H9 (cell line): ENCODE results near the gene ZRANB1. TPM values are rescaled to one million over a fixed set of nuclear protein-coding genes. Genes with fewer than 3 reads are reported as not detected.

ENCODE experiments used
- DNase-seq: peaks from one replicate; pipeline ENCODE4 v3.0.0-alpha.2; 2017
- H2AFZ ChIP-seq: one replicate; pipeline ENCODE4 v1.6.1; 2013; ENCODE audit warnings: mild to moderate bottlenecking, low read length, control low read depth, moderate library complexity
- H2AK5ac ChIP-seq: 2 replicates; pipeline ENCODE4 v1.6.1; 2013; ENCODE audit warnings: low read length, control low read depth, mixed read lengths; ENCODE audit not compliant: insufficient read length
- H2BK120ac ChIP-seq: one replicate; pipeline ENCODE4 v1.6.1; 2013; ENCODE audit warnings: low read depth, mild to moderate bottlenecking, low read length, control low read depth, inconsistent platforms; ENCODE audit not compliant: poor library complexity, severe bottlenecking
- H2BK12ac ChIP-seq: 2 replicates; pipeline ENCODE4 v1.6.1; 2013; ENCODE audit warnings: low read length, control low read depth, mixed read lengths, low read depth; ENCODE audit not compliant: insufficient read length
- H2BK15ac ChIP-seq: 2 replicates; pipeline ENCODE4 v1.6.1; 2013; ENCODE audit warnings: low read depth, low read length, control low read depth
- H2BK20ac ChIP-seq: one replicate; pipeline ENCODE4 v1.6.1; 2013; ENCODE audit warnings: low read depth, mild to moderate bottlenecking, low read length, control low read depth, inconsistent platforms; ENCODE audit not compliant: poor library complexity, severe bottlenecking
- H2BK5ac ChIP-seq: 2 replicates; pipeline ENCODE4 v1.6.1; 2013; ENCODE audit warnings: low read length, control low read depth, mixed read lengths; ENCODE audit not compliant: insufficient read length
- H3K14ac ChIP-seq: 2 replicates; pipeline ENCODE4 v1.6.1; 2013; ENCODE audit warnings: low read length, control low read depth; ENCODE audit not compliant: insufficient read depth
- H3K18ac ChIP-seq: 2 replicates; pipeline ENCODE4 v1.6.1; 2013; ENCODE audit warnings: low read depth, mild to moderate bottlenecking, mixed read lengths, low read length, control low read depth; ENCODE audit not compliant: insufficient read length
- H3K23ac ChIP-seq: 2 replicates; pipeline ENCODE4 v1.6.1; 2013; ENCODE audit warnings: low read length, control low read depth, mixed read lengths, low read depth; ENCODE audit not compliant: insufficient read length
- H3K23me2 ChIP-seq: 2 replicates; pipeline ENCODE4 v1.6.1; 2013; ENCODE audit warnings: low read depth, mild to moderate bottlenecking, mixed read lengths, low read length, control low read depth; ENCODE audit not compliant: insufficient read length, poor library complexity, severe bottlenecking
- H3K27ac ChIP-seq: 2 replicates; pipeline ENCODE4 v1.5.1; 2013; ENCODE audit warnings: low read length, control low read depth, mixed read lengths, low read depth; ENCODE audit not compliant: insufficient read length
- H3K27me3 ChIP-seq: 2 replicates; pipeline ENCODE4 v1.6.1; 2013; ENCODE audit warnings: low read length, control low read depth, inconsistent platforms; ENCODE audit not compliant: insufficient read depth
- H3K4ac ChIP-seq: 2 replicates; pipeline ENCODE4 v1.6.1; 2013; ENCODE audit warnings: low read depth, mild to moderate bottlenecking, control low read depth, inconsistent platforms, low read length, moderate library complexity
- H3K4me1 ChIP-seq: 2 replicates; pipeline ENCODE4 v1.6.1; 2013; ENCODE audit warnings: low read length, control low read depth, inconsistent platforms; ENCODE audit not compliant: insufficient read depth
- H3K4me2 ChIP-seq: 2 replicates; pipeline ENCODE4 v1.6.1; 2013; ENCODE audit warnings: low read length, control low read depth, mixed read lengths; ENCODE audit not compliant: insufficient read length, insufficient read depth
- H3K56ac ChIP-seq: 2 replicates; pipeline ENCODE4 v1.6.1; 2013; ENCODE audit warnings: low read depth, mild to moderate bottlenecking, mixed read lengths, low read length, control low read depth; ENCODE audit not compliant: insufficient read length
- H3K79me1 ChIP-seq: 2 replicates; pipeline ENCODE4 v1.6.1; 2013; ENCODE audit warnings: low read depth, mild to moderate bottlenecking, moderate library complexity, low read length, control low read depth, inconsistent platforms; ENCODE audit not compliant: insufficient read depth, poor library complexity, severe bottlenecking
- H3K79me2 ChIP-seq: 2 replicates; pipeline ENCODE4 v1.6.1; 2013; ENCODE audit warnings: low read length, control low read depth, inconsistent platforms; ENCODE audit not compliant: insufficient read depth
- H3K9ac ChIP-seq: 2 replicates; pipeline ENCODE4 v1.6.1; 2013; ENCODE audit warnings: low read length, control low read depth, mixed read lengths; ENCODE audit not compliant: insufficient read length; ENCODE audit errors: extremely low read depth
- H3K9me3 ChIP-seq: one replicate; pipeline ENCODE4 v1.6.1; 2013; ENCODE audit warnings: low read depth, low read length, inconsistent platforms; ENCODE audit not compliant: control insufficient read depth
- H3T11ph ChIP-seq: one replicate; pipeline ENCODE4 v1.6.1; 2013; ENCODE audit warnings: mild to moderate bottlenecking, low read length, control low read depth, inconsistent platforms
- H4K20me1 ChIP-seq: one replicate; pipeline ENCODE4 v1.6.1; 2013; ENCODE audit not compliant: control insufficient read depth, insufficient read length, insufficient read depth
- H4K5ac ChIP-seq: 2 replicates; pipeline ENCODE4 v1.6.1; 2013; ENCODE audit warnings: low read depth, mild to moderate bottlenecking, mixed read lengths, low read length, control low read depth; ENCODE audit not compliant: insufficient read length
- H4K8ac ChIP-seq: replicated peaks from 2 replicates; pipeline ENCODE4 v1.6.1; 2013; ENCODE audit warnings: low read length, control low read depth, mixed read lengths, low read depth; ENCODE audit not compliant: insufficient read length
- H4K91ac ChIP-seq: 2 replicates; pipeline ENCODE4 v1.6.1; 2013; ENCODE audit warnings: low read depth, mild to moderate bottlenecking, moderate library complexity, mixed read lengths, low read length, control low read depth; ENCODE audit not compliant: insufficient read length
- H3K27ac Mint-ChIP-seq, 3 experiments: 2 replicates in 2 of 3; 3 replicates in 1 of 3; pipeline ENCODE4 v1.8.0; 2020 to 2021; ENCODE audit warnings: mixed read lengths in 3 of 3, mild to moderate bottlenecking in 1 of 3, moderate library complexity in 1 of 3
- H3K27me3 Mint-ChIP-seq: 2 replicates; pipeline ENCODE4 v1.8.0; 2021; ENCODE audit warnings: low read depth, mild to moderate bottlenecking, moderate library complexity, mixed read lengths
- H3K36me3 Mint-ChIP-seq, 3 experiments: 2 replicates in 2 of 3; 3 replicates in 1 of 3; pipeline ENCODE4 v1.8.0; 2020 to 2021; ENCODE audit warnings: low read depth in 3 of 3, mixed read lengths in 3 of 3; ENCODE audit not compliant: insufficient read depth in 1 of 3
- H3K4me1 Mint-ChIP-seq, 2 experiments: 2 replicates each; pipeline ENCODE4 v1.8.0; 2020; ENCODE audit warnings: mixed read lengths in 2 of 2
- H3K4me3 Mint-ChIP-seq, 2 experiments: 2 replicates in 1 of 2; 3 replicates in 1 of 2; pipeline ENCODE4 v1.8.0; 2020 to 2021; ENCODE audit warnings: mild to moderate bottlenecking in 2 of 2, mixed read lengths in 2 of 2, moderate library complexity in 1 of 2
- H3K9me3 Mint-ChIP-seq, 2 experiments: 2 replicates in 1 of 2; 3 replicates in 1 of 2; pipeline ENCODE4 v1.8.0; 2020; ENCODE audit warnings: mild to moderate bottlenecking in 2 of 2, mixed read lengths in 2 of 2, moderate library complexity in 1 of 2
- CTCF ChIP-seq: fragments of 200-600 bp; sonication (generic); conservative IDR thresholded peaks from 3 replicates; pipeline ENCODE4 v1.8.0; 2021; ENCODE audit warnings: antibody characterized with exemption, mild to moderate bottlenecking
- WGBS: extraction: QIAGEN DNeasy Blood & Tissue Kit; methylation state at CpG from one replicate; pipeline ENCODE4 v1.1.7; 2013; ENCODE audit warnings: missing lambda C conversion rate, low lambda C conversion rate, mixed read lengths; ENCODE audit not compliant: insufficient read length; ENCODE audit errors: extremely low coverage; 5-methylcytosine and 5-hydroxymethylcytosine counted together
- total RNA-seq: library from RNA; stranded (reverse); gene quantifications from 2 replicates; pipeline ENCODE4 v1.2.1, GENCODE V29; 2021

Gene ZRANB1
- total RNA-seq, 1 experiment from 2014 or later: 17.4 TPM

DNA sequence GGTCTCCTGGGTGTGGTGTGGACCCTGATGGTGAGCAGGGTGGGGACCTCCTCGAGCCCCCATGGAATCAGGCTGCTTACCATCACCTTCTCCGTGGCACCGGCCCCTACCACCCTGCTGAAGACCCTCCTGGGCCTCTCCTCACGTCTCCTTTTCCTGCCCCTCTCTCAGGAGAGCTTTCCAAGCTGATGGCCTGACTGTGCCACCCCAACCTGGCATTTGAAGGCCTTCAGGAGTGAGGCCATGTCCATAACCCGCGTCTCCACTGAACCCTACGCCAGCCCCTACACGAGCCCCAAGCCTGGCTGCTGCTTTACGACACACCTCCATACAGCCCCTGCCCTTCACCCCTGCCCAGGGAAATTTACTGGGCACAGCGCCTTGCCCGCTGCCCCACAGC, 55.4 kb downstream of the ZRANB1 start:
- Mint-ChIP-seq H3K4me1 (no peaks in the 10 kb centered on the region), H3K27me3 (peaks cover 4% of the 10 kb centered on the region; the same call in 1 of the 2 replicates), H3K9me3 (no peaks in the 10 kb centered on the region), H3K4me3 (no peak overlapping the region), H3K36me3 (peaks cover 58 to 99% (median 85%) of the 10 kb centered on the region in 3 experiments), H3K27ac (peak overlapping the region in 2 of 3 experiments; percentile 73 to 78; a peak in 3 of 7 replicates)
- Histone ChIP-seq H3K79me1 (peaks cover 3% of the 10 kb centered on the region), H3K79me2 (no peaks in the 10 kb centered on the region), H3K23ac (no peak overlapping the region), H4K91ac (no peak overlapping the region), H2AK5ac (no peak overlapping the region), H2AFZ (no peak overlapping the region), H3K23me2 (no peaks in the 10 kb centered on the region), H2BK15ac (no peak overlapping the region), H3T11ph (no peak overlapping the region), H2BK12ac (no peak overlapping the region), H3K27me3 (no peaks in the 10 kb centered on the region), H4K5ac (no peak overlapping the region), H4K20me1 (no peaks in the 10 kb centered on the region), H3K9ac (no peak overlapping the region), H2BK120ac (no peak overlapping the region), H4K8ac (no peak overlapping the region), H2BK5ac (no peak overlapping the region), H2BK20ac (no peak overlapping the region), H3K4ac (no peak overlapping the region), H3K4me1 (no peaks in the 10 kb centered on the region), H3K9me3 (no peaks in the 10 kb centered on the region), H3K4me2 (no peak overlapping the region), H3K14ac (no peak overlapping the region; the same call in 1 of the 2 replicates), H3K56ac (no peak overlapping the region), H3K27ac (no peak overlapping the region), H3K18ac (no peak overlapping the region)
- TF ChIP-seq CTCF: no peak
- DNase-seq: no peak
- WGBS: no CpG with 5 or more reads among the region's 11 CpGs
